GM12878 (cell line): ENCODE results near the gene ZDHHC7. TPM values are rescaled to one million over a fixed set of nuclear protein-coding genes. Genes with fewer than 3 reads are reported as not detected.

Experiments
- ATAC-seq: fragments of 200-7000 bp; cut with Tn5 transposase; 3 replicates; pipeline ENCODE4 v1.9.1; 2020; ENCODE audit warnings: mild to moderate bottlenecking, moderate library complexity
- BruUV-seq: library from RNA; stranded (reverse); fragments of 400-500 nt; replicated peaks from 2 replicates; lab custom pipeline; 2021; lab: Mats Ljungman, UMichigan
- CTCF ChIA-PET: fragments of 300-600 bp; sonication (Branson Sonifier 250); formaldehyde crosslinking; extraction: SDS; loops from one replicate; lab custom pipeline; 2021; ENCODE audit warnings: inconsistent platforms; lab: Yijun Ruan, JAX
- POLR2A ChIA-PET: fragments of 350-600 bp; formaldehyde crosslinking; extraction: SDS; loops from one replicate; lab custom pipeline; 2021; ENCODE audit warnings: inconsistent platforms; lab: Charles Lee
- RAD21 ChIA-PET: fragments of 300-600 bp; sonication (Branson Sonifier 250); formaldehyde crosslinking; loops from one replicate; lab custom pipeline; 2023; ENCODE audit warnings: antibody characterized with exemption; ENCODE audit not compliant: unreplicated experiment; lab: Charles Lee
- SMC1A ChIA-PET: fragments of 300-600 bp; sonication (Branson Sonifier 250); formaldehyde crosslinking; loops from one replicate; lab custom pipeline; 2023; ENCODE audit not compliant: unreplicated experiment, uncharacterized antibody; lab: Charles Lee
- DNase-seq: peaks from one replicate; pipeline ENCODE4 v3.0.0-alpha.2; 2011; ENCODE audit warnings: low read depth, low spot score
- FAIRE-seq: peaks from 3 replicates; lab custom pipeline; 2011; peaks lifted over from hg19 to GRCh38; lab: Jason Lieb, UNC
- H2AFZ ChIP-seq: 2 replicates; pipeline ENCODE4 v1.6.0; 2011; ENCODE audit warnings: low read depth, low read length, control low read depth; ENCODE audit not compliant: control insufficient read depth
- H3K27ac ChIP-seq: 2 replicates; pipeline ENCODE4 v1.5.1; 2011; ENCODE audit warnings: control low read depth; ENCODE audit not compliant: control insufficient read depth, insufficient read depth
- H3K27me3 ChIP-seq, 2 experiments: replicated peaks in 1 of 2; 2 replicates each; pipeline versions ENCODE4 v1.6.0 to v1.6.1; 2011; ENCODE audit warnings: low read length in 1 of 2; ENCODE audit not compliant: control insufficient read depth in 2 of 2, insufficient read depth in 2 of 2
- H3K36me3 ChIP-seq, 2 experiments: 2 replicates each; pipeline ENCODE4 v1.5.1; 2011; ENCODE audit warnings: low read length in 1 of 2; ENCODE audit not compliant: control insufficient read depth in 2 of 2, insufficient read depth in 2 of 2
- H3K4me1 ChIP-seq: 2 replicates; pipeline ENCODE4 v1.6.1; 2011; ENCODE audit warnings: mild to moderate bottlenecking, low read length, moderate library complexity, mixed read lengths; ENCODE audit not compliant: control insufficient read depth, insufficient read depth
- H3K4me2 ChIP-seq: 2 replicates; pipeline ENCODE4 v1.6.0; 2011; ENCODE audit warnings: control low read depth; ENCODE audit not compliant: control insufficient read depth, insufficient read depth
- H3K4me3 ChIP-seq: fragments of 200-600 bp; sonication (generic); 2 replicates; pipeline ENCODE4 v1.5.1; 2016
- H3K79me2 ChIP-seq: 2 replicates; pipeline ENCODE4 v1.6.0; 2011; ENCODE audit warnings: low read length; ENCODE audit not compliant: control insufficient read depth, insufficient read depth
- H3K9ac ChIP-seq: 2 replicates; pipeline ENCODE4 v1.8.0; 2011; ENCODE audit warnings: low read length, control low read depth, mixed read lengths; ENCODE audit not compliant: control insufficient read depth, insufficient read depth
- H3K9me3 ChIP-seq: replicated peaks from 3 replicates; pipeline ENCODE4 v1.5.1; 2011; ENCODE audit warnings: mild to moderate bottlenecking, low read length; ENCODE audit not compliant: control insufficient read depth, insufficient read depth
- H4K20me1 ChIP-seq: 2 replicates; pipeline ENCODE4 v1.6.0; 2011; ENCODE audit not compliant: control insufficient read depth, insufficient read depth
- POU2F2 ChIP-seq: IDR thresholded peaks from 3 replicates; pipeline ENCODE4 v1.6.1; 2011; ENCODE audit warnings: low read depth, mild to moderate bottlenecking, low read length, borderline replicate concordance
- WGBS: methylation state at CpG from one replicate; pipeline ENCODE4 v1.1.6; 2016; ENCODE audit warnings: low lambda C conversion rate; ENCODE audit not compliant: insufficient replicate concordance, insufficient coverage; ENCODE audit errors: missing lambda C conversion rate; 5-methylcytosine and 5-hydroxymethylcytosine counted together
- in situ Hi-C: fragments of 300-500 bp; cut with MboI; formaldehyde crosslinking; loops from 9 replicates; pipeline ENCODE4 v1.14.3; 2018; ENCODE audit warnings: mixed read lengths
- intact Hi-C: fragments of 100-400 bp; cut with micrococcal nuclease; formaldehyde crosslinking; loops from one replicate; pipeline ENCODE4 v1.14.2; 2022; ENCODE audit not compliant: unreplicated experiment
- polyA plus RNA-seq, 11 experiments: library from polyadenylated mRNA; depleted of rRNA in 4 of 11; unstranded in 6 of 11; stranded (reverse) in 5 of 11; fragments of >200 nt; fragmentation: Nextera tagmentation in 4 of 11; fragmentation: Illumina TruSeq in 1 of 11; extraction: Ambion mirVana in 4 of 11; extraction: Trizol in 1 of 11; gene quantifications; 1 replicate in 1 of 11; 2 replicates in 10 of 11; pipeline versions ENCODE4 v1.2.1 to v1.2.3, GENCODE V29; 2011 to 2016; ENCODE audit warnings: inconsistent platforms in 2 of 11, missing spikeins in 2 of 11, low read depth in 1 of 11
- total RNA-seq, 4 experiments: library from RNA; depleted of rRNA in 3 of 4; stranded (reverse); fragments of >200 nt in 3 of 4; fragmentation: Illumina TruSeq in 1 of 4; extraction: Trizol in 1 of 4; gene quantifications; 2 replicates each; pipeline versions ENCODE4 v1.2.1 to v1.2.3, GENCODE V29; 2013 to 2021
- TF ChIP-seq, protein P1 (sequence below): IDR thresholded peaks from 2 replicates; pipeline ENCODE4 v1.6.1; 2011; ENCODE audit warnings: borderline replicate concordance, low read depth, mild to moderate bottlenecking, moderate library complexity, low read length; ENCODE audit not compliant: insufficient read depth, poor library complexity, severe bottlenecking
- TF ChIP-seq, protein P2 (sequence below), 3 experiments: IDR thresholded peaks in 2 of 3; conservative IDR thresholded peaks in 1 of 3; 2 replicates each; pipeline ENCODE4 v1.5.1; 2011; ENCODE audit warnings: low read depth in 3 of 3, low read length in 3 of 3, mild to moderate bottlenecking in 3 of 3, control low read depth in 2 of 3, moderate library complexity in 2 of 3, inconsistent platforms in 1 of 3, mixed read lengths in 1 of 3; ENCODE audit not compliant: control insufficient read depth in 2 of 3, insufficient read depth in 1 of 3; ENCODE audit errors: extremely low read depth in 1 of 3

ZDHHC7 gene
- total and polyA plus RNA-seq, 10 of the 15 experiments (the other 5 are each of a cell fraction or from before 2014, with no cell fraction given) = 0.87 to 26.0 (median 20.0) TPM

DNA sequence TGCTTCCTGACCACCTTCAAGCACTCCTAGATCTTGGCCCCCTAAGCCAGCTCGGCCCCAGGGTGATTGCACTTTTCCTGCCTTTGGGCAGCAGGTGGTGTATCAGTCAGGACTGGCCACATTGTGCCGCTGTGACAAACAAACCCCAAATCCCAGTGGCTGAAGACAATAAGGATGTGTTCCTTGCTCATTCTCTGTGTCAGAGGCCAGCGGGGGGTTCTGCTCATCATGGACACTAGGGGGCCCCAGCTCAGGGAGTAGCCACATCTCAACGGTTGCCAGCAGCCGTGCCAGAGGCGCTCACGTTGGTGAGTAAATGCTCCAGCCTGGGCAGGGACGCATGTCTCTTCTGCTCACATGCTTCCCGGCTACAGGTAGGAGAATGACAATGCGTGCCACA lies 60.4 kb downstream of the ZDHHC7 start:
- TF ChIP-seq, protein P1, sequence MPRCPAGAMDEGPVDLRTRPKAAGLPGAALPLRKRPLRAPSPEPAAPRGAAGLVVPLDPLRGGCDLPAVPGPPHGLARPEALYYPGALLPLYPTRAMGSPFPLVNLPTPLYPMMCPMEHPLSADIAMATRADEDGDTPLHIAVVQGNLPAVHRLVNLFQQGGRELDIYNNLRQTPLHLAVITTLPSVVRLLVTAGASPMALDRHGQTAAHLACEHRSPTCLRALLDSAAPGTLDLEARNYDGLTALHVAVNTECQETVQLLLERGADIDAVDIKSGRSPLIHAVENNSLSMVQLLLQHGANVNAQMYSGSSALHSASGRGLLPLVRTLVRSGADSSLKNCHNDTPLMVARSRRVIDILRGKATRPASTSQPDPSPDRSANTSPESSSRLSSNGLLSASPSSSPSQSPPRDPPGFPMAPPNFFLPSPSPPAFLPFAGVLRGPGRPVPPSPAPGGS = peak; percentile 18
- no peak for TF ChIP-seq POU2F2
- TF ChIP-seq, protein P2, sequence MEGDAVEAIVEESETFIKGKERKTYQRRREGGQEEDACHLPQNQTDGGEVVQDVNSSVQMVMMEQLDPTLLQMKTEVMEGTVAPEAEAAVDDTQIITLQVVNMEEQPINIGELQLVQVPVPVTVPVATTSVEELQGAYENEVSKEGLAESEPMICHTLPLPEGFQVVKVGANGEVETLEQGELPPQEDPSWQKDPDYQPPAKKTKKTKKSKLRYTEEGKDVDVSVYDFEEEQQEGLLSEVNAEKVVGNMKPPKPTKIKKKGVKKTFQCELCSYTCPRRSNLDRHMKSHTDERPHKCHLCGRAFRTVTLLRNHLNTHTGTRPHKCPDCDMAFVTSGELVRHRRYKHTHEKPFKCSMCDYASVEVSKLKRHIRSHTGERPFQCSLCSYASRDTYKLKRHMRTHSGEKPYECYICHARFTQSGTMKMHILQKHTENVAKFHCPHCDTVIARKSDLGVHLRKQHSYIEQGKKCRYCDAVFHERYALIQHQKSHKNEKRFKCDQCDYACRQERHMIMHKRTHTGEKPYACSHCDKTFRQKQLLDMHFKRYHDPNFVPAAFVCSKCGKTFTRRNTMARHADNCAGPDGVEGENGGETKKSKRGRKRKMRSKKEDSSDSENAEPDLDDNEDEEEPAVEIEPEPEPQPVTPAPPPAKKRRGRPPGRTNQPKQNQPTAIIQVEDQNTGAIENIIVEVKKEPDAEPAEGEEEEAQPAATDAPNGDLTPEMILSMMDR (IDR thresholded peaks at IDR 0.05 in 2 of 3, conservative IDR thresholded peaks at IDR 0.05 in 1 of 3; ENCODE audit: control insufficient read depth in 2 of 3, extremely low read depth in 1 of 3, insufficient read depth in 1 of 3, low read depth in 3 of 3, low read length in 3 of 3) = peak; percentile 8 to 44 (median 34); a peak in 4 of 6 replicates
- Histone ChIP-seq H3K27ac (no peak overlapping the region), H4K20me1 (no peaks in the 10 kb centered on the region), H3K4me1 (peaks cover 4% of the 10 kb centered on the region; the same call in 1 of the 2 replicates), H3K4me2 (no peak overlapping the region), H2AFZ (no peak overlapping the region), H3K4me3 (no peak overlapping the region), H3K79me2 (no peaks in the 10 kb centered on the region), H3K9me3 (no peaks in the 10 kb centered on the region; the same call in 2 of the 3 replicates), H3K9ac (no peak overlapping the region), H3K36me3 (no peaks in the 10 kb centered on the region), H3K27me3 (no peaks in the 10 kb centered on the region; a peak in 1 of 4 replicates)
- ATAC-seq (peak; percentile 76), DNase-seq (no peak), FAIRE-seq (no peak)
- BruUV-seq = no TSS peak
- ChIA-PET CTCF (interaction anchor here (1.0 to 7.4 kb wide), 8 partner anchors 8 to 195 kb away, joined by 3 to 170 read pairs (median 6); no protein-coding TSS in a partner anchor), POLR2A (no interaction called here), RAD21 (interaction anchor here (6.3 kb wide), 1 partner anchor 197 kb away, joined by 72 read pairs; no protein-coding TSS in a partner anchor), SMC1A (interaction anchor here (1.0 to 6.8 kb wide), 4 partner anchors 23 to 197 kb away, joined by 3 to 91 read pairs (median 16); no protein-coding TSS in a partner anchor)
- in situ Hi-C loops (loop anchor here (25.0 kb wide), 2 partner anchors 314 to 439 kb away; partner anchors contain the start of genes KLHL36 and MEAK7), intact Hi-C loops (no loop called here)
- 32% methylated on average over 10 of the region's 10 CpGs for WGBS
